K562 (cell line): Measurements from ENCODE around the gene SLC29A2. TPM values are rescaled to one million over a fixed set of nuclear protein-coding genes. Genes with fewer than 3 reads are reported as not detected.
A peak's percentile ranks its signal among the peaks of the same experiment; 100 is the strongest.

Experiments used
- MXI1 ChIP-seq: IDR thresholded peaks from 2 replicates; pipeline ENCODE4 v1.6.1; 2011; ENCODE audit warnings: low read depth, mild to moderate bottlenecking, improper control_type of control experiment, low read length
- POLR3G ChIP-seq: IDR thresholded peaks from 2 replicates; pipeline ENCODE4 v1.6.1; 2011; ENCODE audit not compliant: insufficient read length, insufficient replicate concordance; ENCODE audit errors: extremely low read depth
- SMARCA4 ChIP-seq: fragments of 450-650 bp; IDR thresholded peaks from 2 replicates; pipeline ENCODE4 v1.6.1; 2016
- TEAD1 ChIP-seq, 2 experiments: fragments of 450-650 bp in 1 of 2; sonication (generic) in 1 of 2; formaldehyde crosslinking; IDR thresholded peaks; 2 replicates each; pipeline versions ENCODE4 v1.4.0 to v1.8.0; 2020 to 2022; ENCODE audit warnings: mild to moderate bottlenecking in 2 of 2, missing genetic modification reagents in 1 of 2
- ZNF282 ChIP-seq: sonication (generic); formaldehyde crosslinking; IDR thresholded peaks from 2 replicates; pipeline ENCODE4 v1.8.1; 2023; ENCODE audit warnings: missing genetic modification reagents
- ZNF699 ChIP-seq: fragments of 250-450 bp; sonication (Bioruptor Pico); IDR thresholded peaks from 2 replicates; pipeline ENCODE4 v1.8.0; 2021; ENCODE audit warnings: mild to moderate bottlenecking, moderate library complexity; ENCODE audit not compliant: insufficient replicate concordance
- polyA plus RNA-seq, 8 experiments: library from polyadenylated mRNA; depleted of rRNA in 4 of 8; stranded (reverse) in 5 of 8; unstranded in 3 of 8; fragments of >200 nt; fragmentation: Nextera tagmentation in 2 of 8; fragmentation: Illumina TruSeq in 1 of 8; extraction: Ambion mirVana in 2 of 8; extraction: Trizol in 1 of 8; gene quantifications; 2 replicates each; pipeline versions ENCODE4 v1.2.1 to v1.2.3, GENCODE V29; 2011 to 2014; ENCODE audit warnings: inconsistent platforms in 1 of 8, missing spikeins in 1 of 8
- total RNA-seq, 7 experiments: library from RNA; depleted of rRNA in 6 of 7; stranded (reverse); fragments of >200 nt in 6 of 7; fragmentation: Illumina TruSeq in 2 of 7; extraction: Trizol in 2 of 7; gene quantifications; 2 replicates each; pipeline versions ENCODE4 v1.2.1 to v1.2.3, GENCODE V29; 2011 to 2021; ENCODE audit warnings: low replicate concordance in 1 of 7
- TF ChIP-seq, protein P1 (sequence below), 2 experiments: fragments of 250-450 bp in 1 of 2; fragments of 450-650 bp in 1 of 2; sonication (Bioruptor Pico) in 1 of 2; IDR thresholded peaks; 2 replicates each; pipeline versions ENCODE4 v1.6.1 to v1.8.0; 2016 to 2021; ENCODE audit warnings: mild to moderate bottlenecking in 2 of 2, moderate library complexity in 2 of 2, missing compliant biosample characterization in 1 of 2, missing genetic modification characterization in 1 of 2
- TF ChIP-seq, protein P2 (sequence below): fragments of 150-350 bp; conservative IDR thresholded peaks from 2 replicates; pipeline ENCODE4 v1.6.1; 2014; ENCODE audit warnings: low read length
- TF ChIP-seq, protein P3 (sequence below): fragments of 250-450 bp; sonication (Bioruptor Pico); IDR thresholded peaks from 2 replicates; pipeline ENCODE4 v1.5.0; 2021
- TF ChIP-seq, protein P4 (sequence below), 2 experiments: IDR thresholded peaks; 2 replicates each; pipeline ENCODE4 v1.6.1; 2011; ENCODE audit warnings: borderline replicate concordance in 1 of 2, control low read depth in 1 of 2, low read depth in 1 of 2, low read length in 1 of 2, mild to moderate bottlenecking in 1 of 2, mixed read lengths in 1 of 2, moderate library complexity in 1 of 2; ENCODE audit not compliant: insufficient read depth in 1 of 2, insufficient read length in 1 of 2, poor library complexity in 1 of 2, severe bottlenecking in 1 of 2; ENCODE audit errors: extremely low read depth in 1 of 2

SLC29A2 gene
- total and polyA plus RNA-seq, 9 of the 15 experiments (the other 6 are each of a cell fraction or from before 2014, with no cell fraction given) = 2.4 to 48.6 (median 14.2) TPM

DNA sequence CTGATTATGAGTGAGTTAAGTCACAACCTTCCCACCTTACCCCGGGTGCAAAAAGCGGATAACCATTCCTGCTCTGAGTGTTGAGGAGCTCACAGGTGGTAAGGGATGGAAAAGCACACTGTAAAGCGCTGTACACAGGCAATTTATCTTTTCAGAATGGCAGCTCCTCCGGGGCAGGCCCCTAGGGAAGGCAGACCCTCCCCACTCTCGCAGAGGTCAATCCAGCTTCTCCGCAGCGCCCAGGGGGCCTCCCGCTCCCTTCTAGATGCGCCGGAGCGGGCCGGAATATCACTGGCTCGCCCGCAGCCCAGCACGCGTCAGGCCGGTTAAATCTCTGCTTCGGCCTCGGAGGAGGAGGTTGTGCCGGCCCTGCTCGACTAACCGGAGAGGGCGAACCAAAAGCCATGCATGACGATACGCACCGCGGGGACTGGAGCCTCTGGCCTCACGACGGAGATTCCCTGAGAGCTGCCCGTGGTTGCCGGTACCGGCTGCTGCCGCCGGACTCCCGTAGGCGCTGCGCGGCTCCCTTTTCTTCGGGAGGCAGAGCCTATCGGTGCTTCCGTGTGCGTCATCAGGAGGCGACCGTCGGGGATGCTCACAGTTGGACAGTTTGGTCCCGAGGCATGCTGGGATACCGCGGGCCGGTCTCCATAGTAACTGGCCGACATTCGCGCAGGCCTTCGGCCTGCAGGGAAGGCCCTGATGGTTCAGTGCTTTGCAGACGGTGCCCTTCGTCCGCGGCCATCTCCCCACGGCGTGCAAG, 26.8 kb downstream of the SLC29A2 start, which contains the start of gene BRMS1 (continued):
- TF ChIP-seq ZNF699 (no peak), POLR3G (no peak), ZNF282 (CRISPR knock-in tag) (no peak), MXI1 (peak; percentile 78), SMARCA4 (no peak), TEAD1 (CRISPR knock-in tag; IDR thresholded peaks at IDR 0.05) (peak in 1 of 2 experiments; percentile 56; a peak in 1 of 4 replicates)
- TF ChIP-seq, protein P1, sequence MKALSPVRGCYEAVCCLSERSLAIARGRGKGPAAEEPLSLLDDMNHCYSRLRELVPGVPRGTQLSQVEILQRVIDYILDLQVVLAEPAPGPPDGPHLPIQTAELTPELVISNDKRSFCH (CRISPR knock-in tag; IDR thresholded peaks at IDR 0.05) = no peak
- TF ChIP-seq, protein P1 (tag; IDR thresholded peaks at IDR 0.05) = no peak
- TF ChIP-seq, protein P2, sequence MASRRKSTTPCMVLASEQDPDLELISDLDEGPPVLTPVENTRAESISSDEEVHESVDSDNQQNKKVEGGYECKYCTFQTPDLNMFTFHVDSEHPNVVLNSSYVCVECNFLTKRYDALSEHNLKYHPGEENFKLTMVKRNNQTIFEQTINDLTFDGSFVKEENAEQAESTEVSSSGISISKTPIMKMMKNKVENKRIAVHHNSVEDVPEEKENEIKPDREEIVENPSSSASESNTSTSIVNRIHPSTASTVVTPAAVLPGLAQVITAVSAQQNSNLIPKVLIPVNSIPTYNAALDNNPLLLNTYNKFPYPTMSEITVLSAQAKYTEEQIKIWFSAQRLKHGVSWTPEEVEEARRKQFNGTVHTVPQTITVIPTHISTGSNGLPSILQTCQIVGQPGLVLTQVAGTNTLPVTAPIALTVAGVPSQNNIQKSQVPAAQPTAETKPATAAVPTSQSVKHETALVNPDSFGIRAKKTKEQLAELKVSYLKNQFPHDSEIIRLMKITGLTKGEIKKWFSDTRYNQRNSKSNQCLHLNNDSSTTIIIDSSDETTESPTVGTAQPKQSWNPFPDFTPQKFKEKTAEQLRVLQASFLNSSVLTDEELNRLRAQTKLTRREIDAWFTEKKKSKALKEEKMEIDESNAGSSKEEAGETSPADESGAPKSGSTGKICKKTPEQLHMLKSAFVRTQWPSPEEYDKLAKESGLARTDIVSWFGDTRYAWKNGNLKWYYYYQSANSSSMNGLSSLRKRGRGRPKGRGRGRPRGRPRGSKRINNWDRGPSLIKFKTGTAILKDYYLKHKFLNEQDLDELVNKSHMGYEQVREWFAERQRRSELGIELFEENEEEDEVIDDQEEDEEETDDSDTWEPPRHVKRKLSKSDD = peak; percentile 93
- TF ChIP-seq, protein P3, sequence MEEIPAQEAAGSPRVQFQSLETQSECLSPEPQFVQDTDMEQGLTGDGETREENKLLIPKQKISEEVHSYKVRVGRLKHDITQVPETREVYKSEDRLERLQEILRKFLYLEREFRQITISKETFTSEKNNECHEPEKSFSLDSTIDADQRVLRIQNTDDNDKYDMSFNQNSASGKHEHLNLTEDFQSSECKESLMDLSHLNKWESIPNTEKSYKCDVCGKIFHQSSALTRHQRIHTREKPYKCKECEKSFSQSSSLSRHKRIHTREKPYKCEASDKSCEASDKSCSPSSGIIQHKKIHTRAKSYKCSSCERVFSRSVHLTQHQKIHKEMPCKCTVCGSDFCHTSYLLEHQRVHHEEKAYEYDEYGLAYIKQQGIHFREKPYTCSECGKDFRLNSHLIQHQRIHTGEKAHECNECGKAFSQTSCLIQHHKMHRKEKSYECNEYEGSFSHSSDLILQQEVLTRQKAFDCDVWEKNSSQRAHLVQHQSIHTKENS = no peak
- TF ChIP-seq, protein P4, sequence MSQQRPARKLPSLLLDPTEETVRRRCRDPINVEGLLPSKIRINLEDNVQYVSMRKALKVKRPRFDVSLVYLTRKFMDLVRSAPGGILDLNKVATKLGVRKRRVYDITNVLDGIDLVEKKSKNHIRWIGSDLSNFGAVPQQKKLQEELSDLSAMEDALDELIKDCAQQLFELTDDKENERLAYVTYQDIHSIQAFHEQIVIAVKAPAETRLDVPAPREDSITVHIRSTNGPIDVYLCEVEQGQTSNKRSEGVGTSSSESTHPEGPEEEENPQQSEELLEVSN (IDR thresholded peaks at IDR 0.05; ENCODE audit: borderline replicate concordance in 1 of 2, extremely low read depth in 1 of 2, insufficient read depth in 1 of 2, insufficient read length in 1 of 2, low read depth in 1 of 2, low read length in 1 of 2, poor library complexity in 1 of 2, severe bottlenecking in 1 of 2) = peak in 1 of 2 experiments; percentile 41
